GM12801 (cell line): ENCODE data around the gene HIGD2B.

Source experiments
- CTCF ChIP-seq: IDR thresholded peaks from one replicate; pipeline ENCODE4 v1.5.1; 2011; ENCODE audit warnings: control low read depth; ENCODE audit not compliant: insufficient read length; ENCODE audit errors: extremely low read depth

HIGD2B gene

GRCh38 chr15:72725446-72725845 is 39.5 kb upstream of the HIGD2B start:
- no peak for TF ChIP-seq CTCF

GRCh38 chr15:72724028-72724427 is 38.0 kb upstream of the HIGD2B start:
- TF ChIP-seq CTCF: no peak

- peak; percentile 27 for TF ChIP-seq CTCF
These were observed 36.2 kb upstream of the HIGD2B start for GRCh38 chr15:72722071-72722696.

- no peak for TF ChIP-seq CTCF
These were observed 20.3 kb upstream of the HIGD2B start for GRCh38 chr15:72706266-72706665.

GRCh38 chr15:72700076-72700475 is 14.1 kb upstream of the HIGD2B start:
- TF ChIP-seq CTCF: no peak

GRCh38 chr15:72698938-72699337 is 13.0 kb upstream of the HIGD2B start:
- no peak for TF ChIP-seq CTCF

GRCh38 chr15:72690938-72691337 is 5.0 kb upstream of the HIGD2B start:
- TF ChIP-seq CTCF: no peak
